ENCODE data around the gene CTXND2. TPM values are rescaled to one million over a fixed set of nuclear protein-coding genes. Genes with fewer than 3 reads are reported as not detected.

The CTXND2 gene
- total and polyA plus RNA-seq, 2 of the 8 experiments (the other 6 are each of a cell fraction or from before 2014, with no cell fraction given) = not detected

GRCh38 chr1:150917387-150917786 is 30.5 kb downstream of the CTXND2 start (continued):
- TF ChIP-seq FOSL1 (IDR thresholded peaks at IDR 0.05; ENCODE audit: insufficient read depth, low read depth, low read length) (no peak), EGR1 (IDR thresholded peaks at IDR 0.05; ENCODE audit: borderline replicate concordance, low read depth, low read length) (no peak), POLR2A (IDR thresholded peaks at IDR 0.05; ENCODE audit: control extremely low read depth in 1 of 2, low read depth in 2 of 2, low read length in 2 of 2) (no peak), SAP30 (IDR thresholded peaks at IDR 0.05; ENCODE audit: insufficient read depth, insufficient replicate concordance, low read length) (no peak), POLR2AphosphoS5 (IDR thresholded peaks at IDR 0.05; ENCODE audit: low read depth, low read length) (no peak), CHD1 (IDR thresholded peaks at IDR 0.05; ENCODE audit: low read depth, low read length) (no peak), RBBP5 (IDR thresholded peaks at IDR 0.05; ENCODE audit: borderline replicate concordance, low read depth, low read length) (no peak), GABPA (IDR thresholded peaks at IDR 0.05; ENCODE audit: borderline replicate concordance, insufficient read depth, low read length) (no peak)

All from H1 (cell line).